IPS-11a (cell line): ENCODE results near the gene RNF115.

Source experiments
- H3K4me3 ChIP-seq: one replicate; pipeline ENCODE4 v1.5.1; 2013; ENCODE audit warnings: low read depth, low read length, control low read depth

Gene RNF115

GRCh38 chr1:145707183-145707867 lies 116.6 kb downstream of the RNF115 start, which contains the start of gene PDZK1:
PDZK1 (minus strand) TSS chr1:145707368; CDS start chr1:145688021, 19,347 bp downstream.
- no peak within 1 kb of the TSS for H3K4me3 ChIP-seq

GRCh38 chr1:145706086-145706664 lies 117.7 kb downstream of the RNF115 start:
- no peak overlapping the region for H3K4me3 ChIP-seq

- H3K4me3 ChIP-seq = no peak overlapping the region
Measured at GRCh38 chr1:145705622-145706021, 118.3 kb downstream of the RNF115 start.

GRCh38 chr1:145702826-145703225 lies 121.1 kb downstream of the RNF115 start:
- no peak overlapping the region for H3K4me3 ChIP-seq

- no peak overlapping the region for H3K4me3 ChIP-seq
Measured at GRCh38 chr1:145702052-145702451, 121.8 kb downstream of the RNF115 start.

GRCh38 chr1:145701306-145701862 lies 122.5 kb downstream of the RNF115 start:
- no peak overlapping the region for H3K4me3 ChIP-seq

- H3K4me3 ChIP-seq = no peak overlapping the region
Measured at GRCh38 chr1:145696630-145696960, 127.3 kb downstream of the RNF115 start.

- H3K4me3 ChIP-seq = no peak overlapping the region
Measured at GRCh38 chr1:145695821-145696629, 127.9 kb downstream of the RNF115 start.

GRCh38 chr1:145692785-145693443 lies 131.0 kb downstream of the RNF115 start:
- no peak overlapping the region for H3K4me3 ChIP-seq

- no peak overlapping the region for H3K4me3 ChIP-seq
Measured at GRCh38 chr1:145690587-145691558, 133.0 kb downstream of the RNF115 start.

- H3K4me3 ChIP-seq = no peak overlapping the region
Measured at GRCh38 chr1:145689922-145690321, 134.0 kb downstream of the RNF115 start.

- H3K4me3 ChIP-seq = no peak overlapping the region
Measured at GRCh38 chr1:145688924-145689323, 135.0 kb downstream of the RNF115 start.
